K562 (cell line): ENCODE results near the gene PSMB2. TPM values are rescaled to one million over a fixed set of nuclear protein-coding genes. Genes with fewer than 3 reads are reported as not detected.

Source experiments
- EWSR1 ChIP-seq: fragments of 450-650 bp; IDR thresholded peaks from 2 replicates; pipeline ENCODE4 v1.6.1; 2018; ENCODE audit warnings: borderline replicate concordance, mild to moderate bottlenecking, low read depth, moderate library complexity; ENCODE audit not compliant: partially characterized antibody
- MAZ ChIP-seq, 2 experiments: fragments of 450-650 bp in 1 of 2; sonication (generic) in 1 of 2; formaldehyde crosslinking; IDR thresholded peaks in 1 of 2; conservative IDR thresholded peaks in 1 of 2; 2 replicates each; pipeline versions ENCODE4 v1.4.0 to v1.5.0; 2020; ENCODE audit warnings: mild to moderate bottlenecking in 1 of 2, missing genetic modification reagents in 1 of 2
- MCM5 ChIP-seq: fragments of 450-650 bp; IDR thresholded peaks from 2 replicates; pipeline ENCODE4 v1.6.1; 2016; ENCODE audit warnings: low read depth
- POLR2AphosphoS2 ChIP-seq: IDR thresholded peaks from 2 replicates; pipeline ENCODE4 v1.6.1; 2012; ENCODE audit warnings: low read length, improper control_type of control experiment
- RBM15 ChIP-seq: fragments of 200-400 bp; formaldehyde crosslinking; IDR thresholded peaks from 2 replicates; pipeline ENCODE4 v1.6.1; 2018; ENCODE audit warnings: mild to moderate bottlenecking, low read length, moderate library complexity; ENCODE audit not compliant: insufficient read depth
- RBM39 ChIP-seq: fragments of 200-400 bp; formaldehyde crosslinking; optimal IDR thresholded peaks from 2 replicates; pipeline ENCODE3; 2018; ENCODE audit warnings: low read depth, low read length
- TCF7L2 ChIP-seq: fragments of 150-350 bp; IDR thresholded peaks from 2 replicates; pipeline ENCODE4 v1.6.1; 2016; ENCODE audit warnings: low read depth, mild to moderate bottlenecking, low read length, moderate library complexity
- U2AF1 ChIP-seq: fragments of 200-400 bp; formaldehyde crosslinking; optimal IDR thresholded peaks from 2 replicates; pipeline ENCODE3; 2017; ENCODE audit warnings: mild to moderate bottlenecking, low read depth, low read length, moderate library complexity
- ZKSCAN3 ChIP-seq: fragments of 250-450 bp; sonication (Bioruptor Pico); IDR thresholded peaks from 2 replicates; pipeline ENCODE4 v1.4.0; 2020
- ZNF311 ChIP-seq: fragments of 250-450 bp; sonication (Bioruptor Pico); IDR thresholded peaks from 2 replicates; pipeline ENCODE4 v1.4.0; 2020; ENCODE audit warnings: mild to moderate bottlenecking, moderate library complexity
- ZNF431 ChIP-seq: sonication (generic); formaldehyde crosslinking; IDR thresholded peaks from 2 replicates; pipeline ENCODE4 v1.8.0; 2022; ENCODE audit warnings: mild to moderate bottlenecking, missing genetic modification reagents
- polyA plus RNA-seq, 8 experiments: library from polyadenylated mRNA; depleted of rRNA in 4 of 8; stranded (reverse) in 5 of 8; unstranded in 3 of 8; fragments of >200 nt; fragmentation: Nextera tagmentation in 2 of 8; fragmentation: Illumina TruSeq in 1 of 8; extraction: Ambion mirVana in 2 of 8; extraction: Trizol in 1 of 8; gene quantifications; 2 replicates each; pipeline versions ENCODE4 v1.2.1 to v1.2.3, GENCODE V29; 2011 to 2014; ENCODE audit warnings: inconsistent platforms in 1 of 8, missing spikeins in 1 of 8
- total RNA-seq, 7 experiments: library from RNA; depleted of rRNA in 6 of 7; stranded (reverse); fragments of >200 nt in 6 of 7; fragmentation: Illumina TruSeq in 2 of 7; extraction: Trizol in 2 of 7; gene quantifications; 2 replicates each; pipeline versions ENCODE4 v1.2.1 to v1.2.3, GENCODE V29; 2011 to 2021; ENCODE audit warnings: low replicate concordance in 1 of 7
- TF ChIP-seq, protein P1 (sequence below): fragments of 450-650 bp; IDR thresholded peaks from 2 replicates; pipeline ENCODE4 v1.7.1; 2018; ENCODE audit warnings: mild to moderate bottlenecking, low read depth; ENCODE audit not compliant: partially characterized antibody
- TF ChIP-seq, protein P2 (sequence below): fragments of 250-450 bp; sonication (Bioruptor Pico); IDR thresholded peaks from 2 replicates; pipeline ENCODE4 v1.5.0; 2020; ENCODE audit warnings: mild to moderate bottlenecking
- TF ChIP-seq, protein P3 (sequence below), 2 experiments: fragments of 450-650 bp in 1 of 2; sonication (generic) in 1 of 2; formaldehyde crosslinking in 1 of 2; IDR thresholded peaks; 2 replicates each; pipeline versions ENCODE4 v1.7.1 to v1.9.0; 2016 to 2022; ENCODE audit warnings: inconsistent platforms in 1 of 2, mild to moderate bottlenecking in 1 of 2, missing genetic modification reagents in 1 of 2

PSMB2 gene
- total and polyA plus RNA-seq, 9 of the 15 experiments (the other 6 are each of a cell fraction or from before 2014, with no cell fraction given): 71.7 to 543 (median 165) TPM

DNA sequence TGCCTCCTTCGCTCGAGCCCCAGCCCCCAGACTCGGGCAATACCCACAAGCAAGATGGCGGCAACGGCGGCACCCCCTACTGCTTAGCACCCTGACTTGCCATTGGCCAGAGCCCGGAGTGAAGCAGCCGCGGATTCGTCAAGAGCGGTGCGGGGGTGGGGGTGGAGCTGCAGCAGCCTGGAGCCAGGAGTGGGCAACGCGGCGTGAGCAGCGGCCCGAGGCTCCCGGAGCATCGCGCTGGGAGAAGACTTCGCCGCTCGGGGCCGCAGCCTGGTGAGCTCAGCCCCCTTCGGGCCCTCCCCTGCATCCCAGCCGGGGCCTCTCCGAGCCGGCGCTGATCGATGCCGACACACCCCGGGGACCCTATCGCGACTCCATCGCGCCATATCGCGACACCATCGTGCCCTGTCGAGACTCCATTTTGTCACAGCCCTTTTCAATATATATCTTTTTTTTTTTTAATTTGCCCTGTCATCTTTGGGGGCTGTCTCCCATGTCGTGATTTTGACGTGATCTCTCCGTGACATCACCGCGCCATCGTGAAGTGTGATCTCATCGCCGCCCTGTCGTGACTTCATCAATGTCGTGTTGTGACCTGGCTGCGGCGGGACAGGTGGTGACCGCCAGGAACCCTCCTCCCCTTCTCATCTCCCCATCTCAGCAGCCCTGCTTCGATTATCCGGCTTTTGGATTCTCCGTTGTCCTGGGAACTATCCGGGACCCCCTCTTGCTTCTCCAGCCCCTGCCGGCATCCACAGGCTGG lies 83.5 kb downstream of the PSMB2 start, which contains the start of gene NCDN (continued):
- TF ChIP-seq, protein P1, sequence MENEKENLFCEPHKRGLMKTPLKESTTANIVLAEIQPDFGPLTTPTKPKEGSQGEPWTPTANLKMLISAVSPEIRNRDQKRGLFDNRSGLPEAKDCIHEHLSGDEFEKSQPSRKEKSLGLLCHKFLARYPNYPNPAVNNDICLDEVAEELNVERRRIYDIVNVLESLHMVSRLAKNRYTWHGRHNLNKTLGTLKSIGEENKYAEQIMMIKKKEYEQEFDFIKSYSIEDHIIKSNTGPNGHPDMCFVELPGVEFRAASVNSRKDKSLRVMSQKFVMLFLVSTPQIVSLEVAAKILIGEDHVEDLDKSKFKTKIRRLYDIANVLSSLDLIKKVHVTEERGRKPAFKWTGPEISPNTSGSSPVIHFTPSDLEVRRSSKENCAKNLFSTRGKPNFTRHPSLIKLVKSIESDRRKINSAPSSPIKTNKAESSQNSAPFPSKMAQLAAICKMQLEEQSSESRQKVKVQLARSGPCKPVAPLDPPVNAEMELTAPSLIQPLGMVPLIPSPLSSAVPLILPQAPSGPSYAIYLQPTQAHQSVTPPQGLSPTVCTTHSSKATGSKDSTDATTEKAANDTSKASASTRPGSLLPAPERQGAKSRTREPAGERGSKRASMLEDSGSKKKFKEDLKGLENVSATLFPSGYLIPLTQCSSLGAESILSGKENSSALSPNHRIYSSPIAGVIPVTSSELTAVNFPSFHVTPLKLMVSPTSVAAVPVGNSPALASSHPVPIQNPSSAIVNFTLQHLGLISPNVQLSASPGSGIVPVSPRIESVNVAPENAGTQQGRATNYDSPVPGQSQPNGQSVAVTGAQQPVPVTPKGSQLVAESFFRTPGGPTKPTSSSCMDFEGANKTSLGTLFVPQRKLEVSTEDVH: peak; percentile 16
- no peak for TF ChIP-seq RBM15
- TF ChIP-seq U2AF1: no peak
- TF ChIP-seq MAZ (CRISPR knock-in tag; conservative IDR thresholded peaks at IDR 0.05 in 1 of 2, IDR thresholded peaks at IDR 0.05 in 1 of 2): peak; percentile 99 to 100
- no peak for TF ChIP-seq ZNF311 (CRISPR knock-in tag)
- peak; percentile 59; the same call in 1 of the 2 replicates for TF ChIP-seq ZNF431 (CRISPR knock-in tag)
- no peak for TF ChIP-seq ZKSCAN3 (CRISPR knock-in tag)
- TF ChIP-seq, protein P2, sequence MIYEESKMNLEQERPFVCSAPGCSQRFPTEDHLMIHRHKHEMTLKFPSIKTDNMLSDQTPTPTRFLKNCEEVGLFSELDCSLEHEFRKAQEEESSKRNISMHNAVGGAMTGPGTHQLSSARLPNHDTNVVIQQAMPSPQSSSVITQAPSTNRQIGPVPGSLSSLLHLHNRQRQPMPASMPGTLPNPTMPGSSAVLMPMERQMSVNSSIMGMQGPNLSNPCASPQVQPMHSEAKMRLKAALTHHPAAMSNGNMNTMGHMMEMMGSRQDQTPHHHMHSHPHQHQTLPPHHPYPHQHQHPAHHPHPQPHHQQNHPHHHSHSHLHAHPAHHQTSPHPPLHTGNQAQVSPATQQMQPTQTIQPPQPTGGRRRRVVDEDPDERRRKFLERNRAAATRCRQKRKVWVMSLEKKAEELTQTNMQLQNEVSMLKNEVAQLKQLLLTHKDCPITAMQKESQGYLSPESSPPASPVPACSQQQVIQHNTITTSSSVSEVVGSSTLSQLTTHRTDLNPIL (CRISPR knock-in tag): no peak
- TF ChIP-seq POLR2AphosphoS2: no peak
- no peak for TF ChIP-seq MCM5
- no peak for TF ChIP-seq EWSR1
- TF ChIP-seq TCF7L2: no peak
- TF ChIP-seq, protein P3, sequence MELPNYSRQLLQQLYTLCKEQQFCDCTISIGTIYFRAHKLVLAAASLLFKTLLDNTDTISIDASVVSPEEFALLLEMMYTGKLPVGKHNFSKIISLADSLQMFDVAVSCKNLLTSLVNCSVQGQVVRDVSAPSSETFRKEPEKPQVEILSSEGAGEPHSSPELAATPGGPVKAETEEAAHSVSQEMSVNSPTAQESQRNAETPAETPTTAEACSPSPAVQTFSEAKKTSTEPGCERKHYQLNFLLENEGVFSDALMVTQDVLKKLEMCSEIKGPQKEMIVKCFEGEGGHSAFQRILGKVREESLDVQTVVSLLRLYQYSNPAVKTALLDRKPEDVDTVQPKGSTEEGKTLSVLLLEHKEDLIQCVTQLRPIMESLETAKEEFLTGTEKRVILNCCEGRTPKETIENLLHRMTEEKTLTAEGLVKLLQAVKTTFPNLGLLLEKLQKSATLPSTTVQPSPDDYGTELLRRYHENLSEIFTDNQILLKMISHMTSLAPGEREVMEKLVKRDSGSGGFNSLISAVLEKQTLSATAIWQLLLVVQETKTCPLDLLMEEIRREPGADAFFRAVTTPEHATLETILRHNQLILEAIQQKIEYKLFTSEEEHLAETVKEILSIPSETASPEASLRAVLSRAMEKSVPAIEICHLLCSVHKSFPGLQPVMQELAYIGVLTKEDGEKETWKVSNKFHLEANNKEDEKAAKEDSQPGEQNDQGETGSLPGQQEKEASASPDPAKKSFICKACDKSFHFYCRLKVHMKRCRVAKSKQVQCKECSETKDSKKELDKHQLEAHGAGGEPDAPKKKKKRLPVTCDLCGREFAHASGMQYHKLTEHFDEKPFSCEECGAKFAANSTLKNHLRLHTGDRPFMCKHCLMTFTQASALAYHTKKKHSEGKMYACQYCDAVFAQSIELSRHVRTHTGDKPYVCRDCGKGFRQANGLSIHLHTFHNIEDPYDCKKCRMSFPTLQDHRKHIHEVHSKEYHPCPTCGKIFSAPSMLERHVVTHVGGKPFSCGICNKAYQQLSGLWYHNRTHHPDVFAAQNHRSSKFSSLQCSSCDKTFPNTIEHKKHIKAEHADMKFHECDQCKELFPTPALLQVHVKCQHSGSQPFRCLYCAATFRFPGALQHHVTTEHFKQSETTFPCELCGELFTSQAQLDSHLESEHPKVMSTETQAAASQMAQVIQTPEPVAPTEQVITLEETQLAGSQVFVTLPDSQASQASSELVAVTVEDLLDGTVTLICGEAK (IDR thresholded peaks at IDR 0.05): no peak; the same call in none of the 2 replicates
- TF ChIP-seq, protein P3 (CRISPR knock-in tag; IDR thresholded peaks at IDR 0.05): no peak
- TF ChIP-seq RBM39: no peak
